A549 (cell line): ENCODE results near the gene OPRD1. TPM values are rescaled to one million over a fixed set of nuclear protein-coding genes. Genes with fewer than 3 reads are reported as not detected.

ENCODE experiments used
- ATAC-seq, 2 experiments: fragments of 200-7000 bp in 1 of 2; fragments of >200 bp in 1 of 2; cut with Nextera tagmentation in 1 of 2; cut with Tn5 transposase in 1 of 2; 3 replicates each; pipeline versions ENCODE4 v1.8.0 to v1.9.1; 2018 to 2020; ENCODE audit warnings: mild to moderate bottlenecking in 1 of 2, moderate library complexity in 1 of 2
- CTCF ChIA-PET: fragments of 300-600 bp; sonication (Branson Sonifier 250); formaldehyde crosslinking; extraction: SDS; loops from one replicate; lab custom pipeline; 2021; ENCODE audit warnings: antibody characterized with exemption, inconsistent platforms; lab: Yijun Ruan, JAX
- POLR2A ChIA-PET: fragments of 350-600 bp; formaldehyde crosslinking; extraction: SDS; loops from one replicate; lab custom pipeline; 2021; ENCODE audit warnings: antibody characterized with exemption, inconsistent platforms; lab: Yijun Ruan, JAX
- DNase-seq, 2 experiments: peaks; one replicate each; pipeline versions ENCODE4 v3.0.0 to v3.0.0-alpha.2; 2011 to 2016; ENCODE audit warnings: low read depth in 1 of 2, low spot score in 1 of 2
- FAIRE-seq: peaks from 2 replicates; lab custom pipeline; 2011; peaks lifted over from hg19 to GRCh38; lab: Jason Lieb, UNC
- H3K27ac ChIP-seq, 2 experiments: fragments of >200 bp; sonication (Bioruptor Twin); formaldehyde crosslinking; 3 replicates each; pipeline ENCODE4 v1.5.1; 2016 to 2017
- H3K4me1 ChIP-seq: fragments of >200 bp; sonication (Bioruptor Twin); formaldehyde crosslinking; 3 replicates; pipeline ENCODE4 v1.6.1; 2016
- H3K4me2 ChIP-seq: fragments of >200 bp; sonication (Bioruptor Twin); formaldehyde crosslinking; 3 replicates; pipeline ENCODE4 v1.6.1; 2016
- H3K4me3 ChIP-seq: fragments of >200 bp; sonication (Bioruptor Twin); formaldehyde crosslinking; 3 replicates; pipeline ENCODE4 v1.5.1; 2016
- H3K9me3 ChIP-seq: fragments of >200 bp; sonication (Bioruptor Twin); formaldehyde crosslinking; 3 replicates; pipeline ENCODE4 v1.6.1; 2016
- BHLHE40 ChIP-seq: IDR thresholded peaks from 2 replicates; pipeline ENCODE4 v1.6.1; 2012; ENCODE audit warnings: low read depth, low read length, inconsistent platforms
- FOSB ChIP-seq: fragments of 250-450 bp; sonication (Bioruptor Pico); IDR thresholded peaks from 2 replicates; pipeline ENCODE4 v1.5.0; 2020; ENCODE audit warnings: mild to moderate bottlenecking, moderate library complexity
- FOSL2 ChIP-seq, 2 experiments: fragments of 450-650 bp in 1 of 2; fragments of >200 bp in 1 of 2; sonication (Bioruptor Twin) in 1 of 2; formaldehyde crosslinking; IDR thresholded peaks; 2 replicates each; pipeline versions ENCODE4 v1.5.0 to v1.6.1; 2016 to 2020; ENCODE audit warnings: mild to moderate bottlenecking in 1 of 2, moderate library complexity in 1 of 2
- HDAC2 ChIP-seq: fragments of 200-600 bp; sonication (generic); IDR thresholded peaks from 2 replicates; pipeline ENCODE4 v1.6.1; 2016
- HOXB13 ChIP-seq: fragments of 250-450 bp; sonication (Bioruptor Pico); IDR thresholded peaks from 2 replicates; pipeline ENCODE4 v1.5.0; 2020; ENCODE audit warnings: low read depth, mild to moderate bottlenecking, moderate library complexity
- KDM5A ChIP-seq: fragments of 200-600 bp; sonication (generic); IDR thresholded peaks from 2 replicates; pipeline ENCODE4 v1.6.1; 2016; ENCODE audit warnings: antibody characterized with exemption, mild to moderate bottlenecking
- NR3C1 ChIP-seq: fragments of >200 bp; sonication (Bioruptor Twin); formaldehyde crosslinking; IDR thresholded peaks from 3 replicates; pipeline ENCODE4 v1.6.1; 2017
- POLR2AphosphoS2 ChIP-seq: conservative IDR thresholded peaks from 2 replicates; pipeline ENCODE4 v1.6.1; 2012; ENCODE audit warnings: low read length, improper control_type of control experiment, inconsistent platforms
- RAD21 ChIP-seq, 2 experiments: fragments of >200 bp in 1 of 2; sonication (Bioruptor Twin) in 1 of 2; formaldehyde crosslinking in 1 of 2; IDR thresholded peaks in 1 of 2; conservative IDR thresholded peaks in 1 of 2; 2 replicates in 1 of 2; 3 replicates in 1 of 2; pipeline ENCODE4 v1.6.1; 2012 to 2018; ENCODE audit warnings: inconsistent platforms in 1 of 2
- ZC3H11A ChIP-seq: fragments of 450-650 bp; IDR thresholded peaks from 2 replicates; pipeline ENCODE4 v1.6.1; 2014; ENCODE audit warnings: antibody characterized with exemption, mild to moderate bottlenecking
- ZFP36 ChIP-seq: fragments of 450-650 bp; IDR thresholded peaks from 2 replicates; pipeline ENCODE4 v1.6.1; 2014; ENCODE audit warnings: borderline replicate concordance; ENCODE audit not compliant: partially characterized antibody
- ZNF302 ChIP-seq: fragments of 250-450 bp; sonication (Bioruptor Pico); IDR thresholded peaks from 2 replicates; pipeline ENCODE4 v1.9.0; 2021; ENCODE audit warnings: inconsistent platforms, mild to moderate bottlenecking, moderate library complexity
- ZSCAN20 ChIP-seq: fragments of 250-450 bp; sonication (Bioruptor Pico); IDR thresholded peaks from 2 replicates; pipeline ENCODE4 v1.8.0; 2022; ENCODE audit warnings: mild to moderate bottlenecking, moderate library complexity
- WGBS: methylation state at CpG from one replicate; pipeline ENCODE4 v1.1.6; 2017; ENCODE audit errors: missing lambda C conversion rate; 5-methylcytosine and 5-hydroxymethylcytosine counted together
- polyA plus RNA-seq, 4 experiments: library from polyadenylated mRNA; depleted of rRNA in 3 of 4; stranded (reverse); fragments of >200 nt; fragmentation: RNase III in 1 of 4; extraction: RNeasy Plus Mini Kit Qiagen cat#74134 plus additional on column Dnase treatment in 1 of 4; gene quantifications; 2 replicates in 3 of 4; 3 replicates in 1 of 4; pipeline ENCODE4 v1.2.3, GENCODE V29; 2011 to 2017
- TF ChIP-seq, protein P1 (sequence below): fragments of 200-600 bp; sonication (generic); IDR thresholded peaks from 2 replicates; pipeline ENCODE4 v1.6.1; 2016; ENCODE audit warnings: antibody characterized with exemption, mild to moderate bottlenecking, moderate library complexity
- TF ChIP-seq, protein P2 (sequence below): fragments of 250-450 bp; sonication (Bioruptor Pico); IDR thresholded peaks from 2 replicates; pipeline ENCODE4 v1.5.0; 2021; ENCODE audit warnings: mild to moderate bottlenecking, moderate library complexity, borderline replicate concordance
- TF ChIP-seq, protein P3 (sequence below): fragments of 450-650 bp; IDR thresholded peaks from 2 replicates; pipeline ENCODE4 v1.6.1; 2014; ENCODE audit warnings: antibody characterized with exemption

The OPRD1 gene
- polyA plus RNA-seq, 2 of the 4 experiments (the other 2 are of a cell fraction), result not detected

DNA sequence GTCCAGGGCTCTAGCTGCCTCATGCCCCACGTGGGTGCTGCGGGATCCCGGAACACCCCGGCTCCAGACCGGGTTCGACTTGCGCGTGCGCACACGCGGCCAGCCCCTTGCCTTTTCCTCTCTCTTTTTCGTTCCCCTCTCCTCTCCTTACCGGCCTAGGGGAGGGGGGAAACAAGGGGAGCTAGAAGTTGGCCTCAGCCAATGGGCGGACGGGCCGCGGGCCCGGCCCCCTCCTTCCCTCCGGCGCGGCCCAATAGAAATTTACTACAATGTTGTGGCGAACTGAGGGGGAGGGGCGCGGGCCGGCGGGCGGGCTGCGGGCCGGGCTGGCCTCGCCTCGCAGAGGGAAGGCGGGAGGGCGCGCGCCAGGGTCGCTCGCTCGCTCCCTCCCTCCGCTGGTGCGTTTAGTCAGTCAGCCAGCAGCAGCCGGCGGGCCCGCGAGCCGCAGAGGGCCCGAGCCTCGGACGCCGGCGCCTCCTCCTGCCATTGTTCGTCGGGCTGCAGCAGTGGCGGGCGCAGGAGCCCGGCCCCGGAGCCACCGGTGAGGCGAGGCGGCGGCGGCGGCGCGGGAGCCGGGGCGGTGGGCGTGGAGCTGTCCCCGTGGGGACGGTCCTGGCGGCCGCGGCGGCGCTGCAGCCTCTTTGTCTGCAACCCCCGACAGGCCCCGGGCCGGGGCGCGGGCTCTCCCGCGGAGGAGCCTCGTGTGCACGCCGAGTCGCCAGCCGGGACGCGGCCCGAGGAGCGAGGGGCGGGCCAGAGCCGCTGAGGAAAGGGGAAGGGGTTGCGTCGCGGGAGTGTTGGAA is 102.5 kb downstream of the OPRD1 start, which contains the start of gene EPB41 (continued):
- TF ChIP-seq, protein P1, sequence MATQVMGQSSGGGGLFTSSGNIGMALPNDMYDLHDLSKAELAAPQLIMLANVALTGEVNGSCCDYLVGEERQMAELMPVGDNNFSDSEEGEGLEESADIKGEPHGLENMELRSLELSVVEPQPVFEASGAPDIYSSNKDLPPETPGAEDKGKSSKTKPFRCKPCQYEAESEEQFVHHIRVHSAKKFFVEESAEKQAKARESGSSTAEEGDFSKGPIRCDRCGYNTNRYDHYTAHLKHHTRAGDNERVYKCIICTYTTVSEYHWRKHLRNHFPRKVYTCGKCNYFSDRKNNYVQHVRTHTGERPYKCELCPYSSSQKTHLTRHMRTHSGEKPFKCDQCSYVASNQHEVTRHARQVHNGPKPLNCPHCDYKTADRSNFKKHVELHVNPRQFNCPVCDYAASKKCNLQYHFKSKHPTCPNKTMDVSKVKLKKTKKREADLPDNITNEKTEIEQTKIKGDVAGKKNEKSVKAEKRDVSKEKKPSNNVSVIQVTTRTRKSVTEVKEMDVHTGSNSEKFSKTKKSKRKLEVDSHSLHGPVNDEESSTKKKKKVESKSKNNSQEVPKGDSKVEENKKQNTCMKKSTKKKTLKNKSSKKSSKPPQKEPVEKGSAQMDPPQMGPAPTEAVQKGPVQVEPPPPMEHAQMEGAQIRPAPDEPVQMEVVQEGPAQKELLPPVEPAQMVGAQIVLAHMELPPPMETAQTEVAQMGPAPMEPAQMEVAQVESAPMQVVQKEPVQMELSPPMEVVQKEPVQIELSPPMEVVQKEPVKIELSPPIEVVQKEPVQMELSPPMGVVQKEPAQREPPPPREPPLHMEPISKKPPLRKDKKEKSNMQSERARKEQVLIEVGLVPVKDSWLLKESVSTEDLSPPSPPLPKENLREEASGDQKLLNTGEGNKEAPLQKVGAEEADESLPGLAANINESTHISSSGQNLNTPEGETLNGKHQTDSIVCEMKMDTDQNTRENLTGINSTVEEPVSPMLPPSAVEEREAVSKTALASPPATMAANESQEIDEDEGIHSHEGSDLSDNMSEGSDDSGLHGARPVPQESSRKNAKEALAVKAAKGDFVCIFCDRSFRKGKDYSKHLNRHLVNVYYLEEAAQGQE, result no peak
- TF ChIP-seq RAD21 (conservative IDR thresholded peaks at IDR 0.05 in 1 of 2, IDR thresholded peaks at IDR 0.05 in 1 of 2), result no peak
- no peak for TF ChIP-seq ZFP36

DNA sequence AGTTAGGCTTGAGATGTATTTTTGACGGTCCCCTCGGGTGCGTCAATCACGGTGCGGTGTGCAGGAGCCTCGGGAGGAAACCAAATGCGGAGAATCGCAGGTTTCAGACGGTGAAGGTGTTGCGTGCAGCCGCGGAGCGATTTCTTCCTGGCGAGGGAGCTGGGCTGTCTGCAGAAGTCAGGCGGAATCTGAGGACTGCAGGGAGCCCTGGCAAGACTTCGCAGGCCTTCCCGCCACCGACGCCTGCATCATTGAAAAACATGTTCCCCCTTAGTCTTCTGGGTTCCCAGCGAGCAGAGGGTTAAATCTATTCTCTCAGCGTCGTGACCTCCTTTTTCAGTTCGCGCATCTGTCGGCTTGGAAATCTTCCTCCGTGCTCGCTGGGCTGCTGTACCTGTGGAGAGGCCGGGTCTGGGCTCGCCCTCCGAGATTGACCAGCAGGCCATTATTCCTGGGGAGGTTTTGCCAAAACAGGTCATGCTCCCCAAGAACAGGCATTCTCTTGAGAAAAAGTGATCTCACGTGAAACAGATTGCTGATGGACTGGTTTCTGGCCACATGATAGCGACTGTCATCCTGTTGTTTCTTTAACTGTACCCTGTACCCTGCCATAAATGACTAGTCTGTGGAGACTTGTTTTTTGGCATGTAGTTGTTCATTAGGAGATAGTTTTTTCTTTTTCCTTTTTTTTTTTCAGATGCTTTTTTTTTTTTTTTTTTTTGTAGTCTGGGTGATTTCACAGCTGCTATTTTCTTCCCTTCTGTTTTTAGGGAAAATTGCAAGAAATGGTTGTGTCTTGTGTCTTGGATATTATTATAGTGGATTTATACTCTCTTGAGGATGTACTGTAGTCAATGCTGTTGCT is 103.3 kb downstream of the OPRD1 start:
- peak in 1 of 2 experiments; percentile 30 for DNase-seq
- WGBS, result 63% methylated on average over 32 of the region's 32 CpGs
- peak; percentile 7 to 27; a peak in 1 of 6 replicates for ATAC-seq
- FAIRE-seq, result no peak
- Histone ChIP-seq H3K9me3 (no peaks in the 10 kb centered on the region), H3K4me3 (peak overlapping the region; percentile 60), H3K4me2 (peak overlapping the region; percentile 75), H3K4me1 (0 out of 3 replicates have a peak, but pooled peaks cover 5% of the 10 kb centered on the region), H3K27ac (peak overlapping the region; percentile 53 to 85; a peak in 5 of 6 replicates)
- POLR2A ChIA-PET, result interaction anchor here (0.7 to 1.8 kb wide), 4 partner anchors 31 to 182 kb away, joined by 3 to 6 read pairs (median 3); no protein-coding TSS in a partner anchor
- TF ChIP-seq NR3C1, result no peak
- TF ChIP-seq POLR2AphosphoS2, result no peak
- CTCF ChIA-PET, result interaction anchor here (1.1 to 2.1 kb wide), 4 partner anchors 24 to 119 kb away, joined by 3 to 4 read pairs (median 4); no protein-coding TSS in a partner anchor

DNA sequence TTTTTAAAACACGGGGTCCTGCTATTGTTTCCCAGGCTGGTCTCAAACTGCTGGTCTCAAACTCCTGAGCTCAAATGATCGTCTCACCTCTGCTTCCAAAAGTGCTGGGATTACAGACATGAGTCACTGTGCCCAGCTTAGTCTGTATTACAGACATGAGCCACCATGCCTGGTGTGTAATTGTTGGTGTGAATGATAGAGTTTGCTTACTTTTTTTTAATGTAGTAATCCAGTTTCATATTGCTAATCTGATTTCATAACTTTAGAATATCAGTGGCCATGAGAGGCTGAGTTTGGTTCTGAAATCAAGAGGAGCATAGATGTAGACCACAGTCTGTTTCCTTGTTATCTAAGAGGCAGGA is 105.8 kb downstream of the OPRD1 start:
- CTCF ChIA-PET, result no interaction called here
- TF ChIP-seq ZNF302 (CRISPR knock-in tag) (no peak), ZSCAN20 (CRISPR knock-in tag) (no peak), FOSL2 (IDR thresholded peaks at IDR 0.05) (no peak), FOSL2 (CRISPR knock-in tag; IDR thresholded peaks at IDR 0.05) (no peak), ZFP36 (no peak), FOSB (no peak), HOXB13 (CRISPR knock-in tag) (no peak), BHLHE40 (no peak), HDAC2 (no peak), ZC3H11A (no peak), KDM5A (no peak)
- TF ChIP-seq, protein P2, sequence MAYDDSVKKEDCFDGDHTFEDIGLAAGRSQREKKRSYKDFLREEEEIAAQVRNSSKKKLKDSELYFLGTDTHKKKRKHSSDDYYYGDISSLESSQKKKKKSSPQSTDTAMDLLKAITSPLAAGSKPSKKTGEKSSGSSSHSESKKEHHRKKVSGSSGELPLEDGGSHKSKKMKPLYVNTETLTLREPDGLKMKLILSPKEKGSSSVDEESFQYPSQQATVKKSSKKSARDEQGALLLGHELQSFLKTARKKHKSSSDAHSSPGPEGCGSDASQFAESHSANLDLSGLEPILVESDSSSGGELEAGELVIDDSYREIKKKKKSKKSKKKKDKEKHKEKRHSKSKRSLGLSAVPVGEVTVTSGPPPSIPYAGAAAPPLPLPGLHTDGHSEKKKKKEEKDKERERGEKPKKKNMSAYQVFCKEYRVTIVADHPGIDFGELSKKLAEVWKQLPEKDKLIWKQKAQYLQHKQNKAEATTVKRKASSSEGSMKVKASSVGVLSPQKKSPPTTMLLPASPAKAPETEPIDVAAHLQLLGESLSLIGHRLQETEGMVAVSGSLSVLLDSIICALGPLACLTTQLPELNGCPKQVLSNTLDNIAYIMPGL, result no peak
- TF ChIP-seq, protein P3, sequence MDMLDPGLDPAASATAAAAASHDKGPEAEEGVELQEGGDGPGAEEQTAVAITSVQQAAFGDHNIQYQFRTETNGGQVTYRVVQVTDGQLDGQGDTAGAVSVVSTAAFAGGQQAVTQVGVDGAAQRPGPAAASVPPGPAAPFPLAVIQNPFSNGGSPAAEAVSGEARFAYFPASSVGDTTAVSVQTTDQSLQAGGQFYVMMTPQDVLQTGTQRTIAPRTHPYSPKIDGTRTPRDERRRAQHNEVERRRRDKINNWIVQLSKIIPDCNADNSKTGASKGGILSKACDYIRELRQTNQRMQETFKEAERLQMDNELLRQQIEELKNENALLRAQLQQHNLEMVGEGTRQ, result no peak
- no peak for DNase-seq
- Histone ChIP-seq H3K4me1 (0 out of 3 replicates have a peak, but pooled peaks cover 5% of the 10 kb centered on the region), H3K4me2 (no peak overlapping the region), H3K4me3 (no peak overlapping the region), H3K27ac (no peak overlapping the region), H3K9me3 (no peaks in the 10 kb centered on the region)
- no peak for FAIRE-seq
- ATAC-seq, result no peak
- 77% methylated on average over 2 of the region's 2 CpGs for WGBS
- POLR2A ChIA-PET, result no interaction called here
